Natural killer cell (primary cell): ENCODE measurements around the gene FNDC3B. TPM values are rescaled to one million over a fixed set of nuclear protein-coding genes. Genes with fewer than 3 reads are reported as not detected.

ENCODE experiments used
- ATAC-seq, 3 donors: fragments of 150-1000 bp in 2 of 3; fragments of 200-7000 bp in 1 of 3; cut with Tn5 transposase; 1 replicate in 1 of 3; 2 replicates in 2 of 3; pipeline ENCODE4 v1.10.0; 2021; ENCODE audit warnings: mild to moderate bottlenecking in 2 of 3, moderate library complexity in 2 of 3
- DNase-seq, 2 donors: peaks; one replicate each; pipeline versions ENCODE4 v3.0.0 to v3.0.0-alpha.2; 2013 to 2021; ENCODE audit warnings: mixed read lengths in 1 of 2
- H3K27ac ChIP-seq: one replicate; pipeline ENCODE4 v1.5.1; 2013; ENCODE audit warnings: mild to moderate bottlenecking, low read length
- H3K27me3 ChIP-seq: one replicate; pipeline ENCODE4 v1.6.1; 2013; ENCODE audit warnings: low read length; ENCODE audit not compliant: control insufficient read depth, insufficient read depth
- H3K36me3 ChIP-seq: one replicate; pipeline ENCODE4 v1.6.1; 2013; ENCODE audit warnings: low read length; ENCODE audit not compliant: control insufficient read depth, insufficient read depth
- H3K4me1 ChIP-seq: one replicate; pipeline ENCODE4 v1.6.1; 2013; ENCODE audit warnings: low read length; ENCODE audit not compliant: control insufficient read depth, insufficient read depth
- H3K4me3 ChIP-seq: one replicate; pipeline ENCODE4 v1.5.1; 2013; ENCODE audit warnings: low read length
- H3K9me3 ChIP-seq: one replicate; pipeline ENCODE4 v1.6.1; 2013; ENCODE audit warnings: low read length; ENCODE audit not compliant: control insufficient read depth, insufficient read depth
- H3K27ac Mint-ChIP-seq, 2 donors: one replicate each; pipeline ENCODE4 v1.8.0; 2022; ENCODE audit warnings: mild to moderate bottlenecking in 2 of 2, mixed read lengths in 2 of 2, moderate library complexity in 1 of 2
- H3K27me3 Mint-ChIP-seq, 2 donors: one replicate each; pipeline ENCODE4 v1.8.0; 2022; ENCODE audit warnings: low read depth in 2 of 2, mixed read lengths in 2 of 2
- H3K36me3 Mint-ChIP-seq: one replicate; pipeline ENCODE4 v1.8.0; 2022; ENCODE audit warnings: mixed read lengths
- H3K4me1 Mint-ChIP-seq, 2 donors: one replicate each; pipeline ENCODE4 v1.8.0; 2022; ENCODE audit warnings: mixed read lengths in 2 of 2
- H3K4me3 Mint-ChIP-seq: one replicate; pipeline ENCODE4 v1.8.0; 2022; ENCODE audit warnings: mild to moderate bottlenecking, moderate library complexity, mixed read lengths
- H3K9me3 Mint-ChIP-seq, 2 donors: one replicate each; pipeline ENCODE4 v1.8.0; 2022; ENCODE audit warnings: mixed read lengths in 2 of 2
- CTCF ChIP-seq: fragments of 200-600 bp; IDR thresholded peaks from one replicate; pipeline ENCODE4 v1.8.0; 2022; ENCODE audit warnings: antibody characterized with exemption
- WGBS: methylation state at CpG from one replicate; pipeline ENCODE4 v1.1.7; 2013; ENCODE audit warnings: missing lambda C conversion rate; ENCODE audit not compliant: insufficient coverage; 5-methylcytosine and 5-hydroxymethylcytosine counted together
- intact Hi-C: fragments of 100-400 bp; cut with micrococcal nuclease; formaldehyde crosslinking; loops from one replicate; pipeline ENCODE4 v1.14.2; 2022
- total RNA-seq, 4 donors: library from RNA; stranded (reverse); fragments of 120-200 nt in 1 of 4; gene quantifications; one replicate each; pipeline versions ENCODE4 v1.2.3 to v1.2.4, GENCODE V29; 2013 to 2022

FNDC3B gene
- total RNA-seq, 3 donors from 2014 or later (not counting 1 experiment from before 2014, with no cell fraction given), result 154 to 214 (median 206) TPM

GRCh38 chr3:172078244-172078643, 38.9 kb downstream of the FNDC3B start:
- H3K27ac ChIP-seq, result no peak overlapping the region
- Mint-ChIP-seq H3K36me3 (no peaks in the 10 kb centered on the region), H3K4me3 (no peak overlapping the region), H3K27me3 (no peaks in the 10 kb centered on the region), H3K27ac (peak overlapping the region; percentile 65 to 75), H3K4me1 (peaks cover 67% of the 10 kb centered on the region in 2 donors), H3K9me3 (no peaks in the 10 kb centered on the region)
- intact Hi-C loops, result no loop called here
- 58% methylated on average over 3 of the region's 4 CpGs for WGBS
- H3K9me3 ChIP-seq, result no peaks in the 10 kb centered on the region
- H3K27me3 ChIP-seq, result no peaks in the 10 kb centered on the region
- no peaks in the 10 kb centered on the region for H3K36me3 ChIP-seq
- no peak overlapping the region for H3K4me3 ChIP-seq
- ATAC-seq (no peak), DNase-seq (no peak)
- H3K4me1 ChIP-seq, result peaks cover 6% of the 10 kb centered on the region
- no peak for TF ChIP-seq CTCF

- 97% methylated on average over 6 of the region's 6 CpGs for WGBS
- Histone ChIP-seq H3K27me3 (no peaks in the 10 kb centered on the region), H3K36me3 (no peaks in the 10 kb centered on the region), H3K9me3 (no peaks in the 10 kb centered on the region), H3K4me1 (peaks cover 6% of the 10 kb centered on the region), H3K4me3 (no peak overlapping the region), H3K27ac (no peak overlapping the region)
- peaks cover 66% of the 10 kb centered on the region in 2 donors for H3K4me1 Mint-ChIP-seq
- H3K27me3 Mint-ChIP-seq, result no peaks in the 10 kb centered on the region
- peak overlapping the region; percentile 65 to 75 for H3K27ac Mint-ChIP-seq
- no peak for TF ChIP-seq CTCF
- no peaks in the 10 kb centered on the region for H3K36me3 Mint-ChIP-seq
- no peak for DNase-seq
- no peak for ATAC-seq
- H3K4me3 Mint-ChIP-seq, result no peak overlapping the region
- H3K9me3 Mint-ChIP-seq, result no peaks in the 10 kb centered on the region
- intact Hi-C loops, result no loop called here
Observed at GRCh38 chr3:172078721-172079120, 39.3 kb downstream of the FNDC3B start.

GRCh38 chr3:172079326-172079976, 40.1 kb downstream of the FNDC3B start:
- H3K36me3 Mint-ChIP-seq, result no peaks in the 10 kb centered on the region
- H3K27ac ChIP-seq, result no peak overlapping the region
- peak overlapping the region; percentile 65 to 75 for H3K27ac Mint-ChIP-seq

More at GRCh38 chr3:172079326-172079976, 40.1 kb downstream of the FNDC3B start:
- Histone ChIP-seq H3K27me3 (no peaks in the 10 kb centered on the region), H3K9me3 (no peaks in the 10 kb centered on the region), H3K4me3 (no peak overlapping the region), H3K4me1 (peaks cover 3% of the 10 kb centered on the region), H3K36me3 (no peaks in the 10 kb centered on the region)
- TF ChIP-seq CTCF, result no peak
- intact Hi-C loops, result no loop called here
- H3K27me3 Mint-ChIP-seq, result no peaks in the 10 kb centered on the region
- no peaks in the 10 kb centered on the region for H3K9me3 Mint-ChIP-seq
- peaks cover 60 to 61% of the 10 kb centered on the region in 2 donors for H3K4me1 Mint-ChIP-seq
- ATAC-seq, result no peak
- no peak overlapping the region for H3K4me3 Mint-ChIP-seq
- no peak for DNase-seq
- WGBS, result 97% methylated on average over 3 of the region's 3 CpGs
